Stimulated activated naive CD8-positive, alpha-beta T cell treated with anti-CD3 and anti-CD28 coated beads, Interleukin-15, amount 100 ng/mL, for 72 hours (primary cell): Measurements from ENCODE around the gene CNDP2.
"Not testable (repeated sequence)": the region's sequence is repeated elsewhere in the genome, so short reads cannot be mapped to it uniquely, and the experiment has no call there.

ENCODE experiments used
- ATAC-seq: fragments of 150-1000 bp; cut with Tn5 transposase; 2 replicates; pipeline ENCODE4 v1.10.0; 2021; ENCODE audit warnings: mild to moderate bottlenecking, moderate library complexity
- DNase-seq, 2 donors: peaks; one replicate each; pipeline ENCODE4 v3.0.0; 2021 to 2022
- H3K27ac Mint-ChIP-seq, 2 donors: one replicate each; pipeline ENCODE4 v1.8.0; 2022; ENCODE audit warnings: mild to moderate bottlenecking in 2 of 2, mixed read lengths in 2 of 2, moderate library complexity in 2 of 2
- H3K27me3 Mint-ChIP-seq: one replicate; pipeline ENCODE4 v1.8.0; 2022; ENCODE audit warnings: mixed read lengths
- H3K4me1 Mint-ChIP-seq: one replicate; pipeline ENCODE4 v1.8.0; 2022; ENCODE audit warnings: mild to moderate bottlenecking, mixed read lengths
- H3K4me3 Mint-ChIP-seq, 2 donors: one replicate each; pipeline ENCODE4 v1.8.0; 2022; ENCODE audit warnings: mild to moderate bottlenecking in 2 of 2, mixed read lengths in 2 of 2, moderate library complexity in 1 of 2
- H3K9me3 Mint-ChIP-seq, 2 donors: one replicate each; pipeline ENCODE4 v1.8.0; 2022; ENCODE audit warnings: mixed read lengths in 2 of 2

Gene CNDP2

DNA sequence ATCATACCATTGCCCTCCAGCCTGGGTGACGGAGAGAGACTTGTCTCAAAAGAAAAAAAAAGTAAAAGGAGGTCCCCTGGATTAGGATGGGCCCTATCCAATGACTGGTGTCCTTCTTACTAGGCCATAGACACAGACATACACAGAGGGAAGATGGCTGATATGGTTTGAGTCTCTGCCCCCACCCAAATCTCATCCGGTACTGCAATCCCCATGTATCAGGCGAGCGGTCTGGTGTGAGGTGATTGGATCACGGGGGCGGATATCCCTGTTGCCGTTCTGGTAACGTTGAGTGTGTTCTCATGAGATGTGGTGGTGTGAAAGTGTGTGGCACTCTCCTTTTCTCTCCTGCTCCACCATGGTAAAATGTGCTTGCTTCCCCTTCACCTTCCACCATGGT is 7.8 kb upstream of the CNDP2 start:
- ATAC-seq (no peak), DNase-seq (no peak)
- no peak overlapping the region for H3K4me3 Mint-ChIP-seq

DNA sequence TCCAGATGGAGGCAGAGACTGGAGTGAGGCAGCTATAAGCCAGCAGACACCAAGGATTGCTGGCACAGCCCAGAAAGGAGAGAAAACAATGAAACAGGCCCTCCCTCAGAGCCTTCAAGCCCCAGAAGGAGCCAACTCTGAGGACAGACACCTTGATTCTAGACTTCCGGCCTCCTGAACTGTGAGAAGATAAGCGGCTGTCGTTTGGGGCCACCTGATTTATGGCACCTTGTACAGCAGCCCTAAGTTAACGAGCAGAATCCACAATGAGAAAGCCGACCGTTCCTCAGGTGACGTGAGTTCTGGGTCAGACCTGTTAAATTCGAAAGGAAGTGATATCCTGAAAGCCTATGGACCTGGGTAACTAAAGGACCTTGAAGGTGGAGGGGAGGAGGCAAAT is 7.3 kb upstream of the CNDP2 start:
- ATAC-seq = no peak
- Mint-ChIP-seq H3K27me3 (no peaks in the 10 kb centered on the region), H3K27ac (no peak overlapping the region), H3K4me3 (no peak overlapping the region), H3K9me3 (no peaks in the 10 kb centered on the region), H3K4me1 (peaks cover 23% of the 10 kb centered on the region)
- DNase-seq = no peak

More for the DNA sequence above, 7.8 kb upstream of the CNDP2 start:
- Mint-ChIP-seq H3K27me3 (no peaks in the 10 kb centered on the region), H3K9me3 (no peaks in the 10 kb centered on the region), H3K27ac (no peak overlapping the region), H3K4me1 (peaks cover 18% of the 10 kb centered on the region)

DNA sequence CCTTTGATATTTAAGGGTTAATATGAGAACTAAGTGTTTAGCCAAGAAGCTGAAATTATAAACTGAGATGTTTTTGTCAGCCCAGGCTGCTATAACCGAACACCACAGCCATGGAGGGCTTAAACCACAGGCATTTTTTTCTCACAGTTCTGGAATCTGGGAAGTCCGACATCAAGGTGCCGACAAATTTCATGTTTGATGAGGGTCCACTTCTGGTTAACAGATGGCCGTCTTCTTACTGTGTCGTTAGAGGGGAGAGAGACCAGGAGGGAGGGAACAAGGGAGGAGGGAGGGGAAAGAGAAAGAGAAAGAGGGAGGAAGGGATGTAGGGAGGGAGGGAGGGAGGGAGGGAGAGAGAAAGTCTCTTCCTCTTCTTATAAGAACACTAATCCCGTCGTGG is 6.5 kb upstream of the CNDP2 start:
- ATAC-seq = no peak
- Mint-ChIP-seq H3K4me1 (peaks cover 20% of the 10 kb centered on the region), H3K9me3 (no peaks in the 10 kb centered on the region), H3K4me3 (no peak overlapping the region), H3K27ac (no peak overlapping the region), H3K27me3 (no peaks in the 10 kb centered on the region)
- DNase-seq = no peak

GRCh38 chr18:74492259-74492658 is 3.9 kb upstream of the CNDP2 start:
- no peak overlapping the region for H3K4me3 Mint-ChIP-seq
- no peaks in the 10 kb centered on the region for H3K9me3 Mint-ChIP-seq
- no peak for ATAC-seq

DNA sequence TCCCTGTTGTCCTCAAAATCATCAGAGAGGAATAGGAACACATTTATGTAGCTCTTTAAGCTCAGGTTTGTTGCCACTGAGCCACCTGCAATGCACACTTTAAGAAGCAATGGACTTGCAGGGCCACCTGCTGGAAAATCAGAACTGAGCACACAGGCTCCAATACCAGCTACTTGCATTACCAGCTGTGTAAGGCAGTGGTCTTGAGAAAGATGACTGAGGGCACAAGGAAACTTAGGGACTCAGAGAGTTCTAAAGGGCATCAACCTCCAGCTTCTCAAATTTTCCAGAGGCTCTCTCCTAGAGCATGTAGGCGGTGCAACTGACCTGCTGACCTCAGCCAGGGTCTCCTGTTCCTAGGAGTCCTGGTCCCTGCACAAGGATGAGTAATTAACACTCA is 2.5 kb upstream of the CNDP2 start:
- DNase-seq (peak; percentile 40 to 69), ATAC-seq (peak; percentile 52)
- Mint-ChIP-seq H3K27me3 (no peaks in the 10 kb centered on the region), H3K9me3 (no peaks in the 10 kb centered on the region), H3K4me3 (no peak overlapping the region), H3K27ac (no peak overlapping the region), H3K4me1 (peaks cover 26% of the 10 kb centered on the region)

More at GRCh38 chr18:74492259-74492658, 3.9 kb upstream of the CNDP2 start:
- Mint-ChIP-seq H3K4me1 (peaks cover 12% of the 10 kb centered on the region), H3K27ac (no peak overlapping the region), H3K27me3 (no peaks in the 10 kb centered on the region)
- DNase-seq = no peak

GRCh38 chr18:74494514-74494913 is 1.6 kb upstream of the CNDP2 start:
- Mint-ChIP-seq H3K4me3 (peak overlapping the region in 1 of 2 donors; percentile 61), H3K4me1 (peaks cover 34% of the 10 kb centered on the region), H3K27me3 (no peaks in the 10 kb centered on the region), H3K27ac (no peak overlapping the region), H3K9me3 (no peaks in the 10 kb centered on the region)
- ATAC-seq (no peak), DNase-seq (no peak)

DNA sequence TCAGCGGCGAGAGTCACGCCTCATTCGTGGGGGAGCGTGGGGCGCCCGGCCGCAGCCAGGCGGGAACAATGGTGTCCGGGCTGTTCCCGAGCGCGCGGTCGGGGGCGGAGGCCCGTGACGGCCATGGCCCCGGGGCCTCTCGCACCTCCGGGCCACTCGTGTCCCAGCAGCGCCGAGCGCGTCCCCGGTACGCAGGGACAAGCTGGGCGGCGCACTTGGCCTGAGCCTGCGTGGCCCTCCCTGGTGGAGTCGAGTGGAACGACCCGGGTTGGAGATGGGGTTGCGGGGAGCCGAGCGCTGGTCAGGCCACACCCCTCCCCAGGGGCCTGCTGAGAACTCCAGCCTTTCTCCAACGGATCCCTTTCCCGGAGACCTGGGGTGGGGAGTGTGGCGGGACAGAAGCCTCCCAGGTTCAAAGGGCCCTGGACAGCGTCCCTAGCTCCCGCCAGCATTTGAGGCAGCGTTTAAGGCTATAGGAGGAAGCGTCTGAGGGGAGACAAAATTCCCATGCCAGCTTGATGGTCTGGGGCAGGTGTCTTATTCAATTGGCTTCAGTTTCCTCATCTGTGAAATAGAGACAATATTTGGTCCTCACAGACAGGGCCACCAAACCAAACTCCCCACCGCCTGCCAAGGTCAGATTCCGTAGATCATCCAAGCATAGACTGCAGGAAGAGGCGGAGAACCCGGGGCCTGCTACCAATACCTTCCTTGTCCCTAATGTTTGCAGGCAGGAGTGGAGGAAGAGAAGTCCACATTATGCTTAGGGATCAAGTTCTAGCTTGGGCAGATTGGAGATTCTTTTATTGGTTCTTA is 553 bp downstream of the CNDP2 start:
- Mint-ChIP-seq H3K27ac (peak overlapping the region; percentile 90 to 92), H3K9me3 (no peaks in the 10 kb centered on the region), H3K27me3 (no peaks in the 10 kb centered on the region), H3K4me3 (peak overlapping the region; percentile 87 to 90), H3K4me1 (peaks cover 50% of the 10 kb centered on the region)
- ATAC-seq (peak; percentile 45), DNase-seq (peak; percentile 50 to 67)

GRCh38 chr18:74497324-74497676 is 1.1 kb downstream of the CNDP2 start:
- no peaks in the 10 kb centered on the region for H3K27me3 Mint-ChIP-seq
- H3K27ac Mint-ChIP-seq = peak overlapping the region; percentile 90 to 92
- ATAC-seq = no peak
- H3K4me1 Mint-ChIP-seq = peaks cover 50% of the 10 kb centered on the region
- peak overlapping the region; percentile 87 to 90 for H3K4me3 Mint-ChIP-seq
- no peaks in the 10 kb centered on the region for H3K9me3 Mint-ChIP-seq
- no peak for DNase-seq

- H3K4me1 Mint-ChIP-seq = peaks cover 50% of the 10 kb centered on the region
- no peaks in the 10 kb centered on the region for H3K27me3 Mint-ChIP-seq
- peak overlapping the region; percentile 87 to 90 for H3K4me3 Mint-ChIP-seq
- no peak for DNase-seq
- peak overlapping the region in 1 of 2 donors; percentile 92 for H3K27ac Mint-ChIP-seq
- no peak for ATAC-seq
- no peaks in the 10 kb centered on the region for H3K9me3 Mint-ChIP-seq
Observed at GRCh38 chr18:74497778-74498177, 1.6 kb downstream of the CNDP2 start.

DNA sequence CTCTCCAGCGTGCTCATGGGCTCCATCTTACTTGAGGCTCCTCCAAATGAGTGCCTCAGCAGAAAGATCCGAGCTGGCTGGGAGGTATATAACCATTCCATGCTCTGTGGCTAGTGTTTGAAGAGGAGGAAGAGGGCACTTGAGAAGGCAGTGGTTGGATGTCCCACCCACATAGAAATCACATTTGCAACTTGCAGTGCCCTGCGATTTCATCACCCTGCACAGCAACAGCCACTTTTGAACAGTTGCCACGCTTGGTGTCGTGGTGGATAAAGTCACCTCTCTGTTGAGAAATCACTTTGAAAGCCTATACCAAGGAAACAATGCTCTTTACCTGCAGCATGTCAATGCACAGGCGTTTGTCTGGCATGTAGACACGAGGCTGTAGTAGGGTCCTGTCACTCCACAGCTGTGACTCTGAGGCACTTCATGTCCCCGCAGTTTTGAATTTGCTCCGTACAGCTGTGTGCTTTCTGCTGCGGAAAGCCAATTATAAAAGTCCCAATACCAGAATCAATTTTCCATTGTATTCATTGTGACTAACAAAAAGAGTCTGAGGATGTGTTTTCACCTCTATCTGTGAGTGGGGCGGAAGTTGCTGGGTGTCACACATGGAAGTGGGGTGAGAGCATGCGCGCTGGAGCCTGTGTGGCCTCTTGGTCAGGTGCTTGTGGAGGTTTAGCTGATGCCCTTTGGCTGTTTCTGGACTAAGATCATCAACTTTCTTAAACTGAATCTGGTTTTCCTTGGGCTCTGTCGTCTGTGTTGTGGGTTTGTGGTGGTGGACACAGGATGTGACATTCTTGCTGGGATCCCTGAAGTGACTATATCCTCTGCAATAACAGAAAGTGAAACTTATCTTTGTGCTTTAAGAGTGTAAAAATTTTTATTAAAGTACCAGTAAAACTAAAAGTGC is 2.8 kb downstream of the CNDP2 start:
- DNase-seq = peak; percentile 64 to 88
- peaks cover 45% of the 10 kb centered on the region for H3K4me1 Mint-ChIP-seq
- H3K27me3 Mint-ChIP-seq = no peaks in the 10 kb centered on the region
- peak overlapping the region; percentile 87 to 90 for H3K4me3 Mint-ChIP-seq
- no peaks in the 10 kb centered on the region for H3K9me3 Mint-ChIP-seq
- H3K27ac Mint-ChIP-seq = peak overlapping the region; percentile 98 to 99
- ATAC-seq = peak; percentile 76

- H3K27me3 Mint-ChIP-seq = no peaks in the 10 kb centered on the region
- peak overlapping the region; percentile 98 to 99 for H3K27ac Mint-ChIP-seq
- ATAC-seq = peak; percentile 51
- DNase-seq = peak in 1 of 2 donors; percentile 71
- peak overlapping the region; percentile 87 to 90 for H3K4me3 Mint-ChIP-seq
- H3K9me3 Mint-ChIP-seq = no peaks in the 10 kb centered on the region
- peaks cover 45% of the 10 kb centered on the region for H3K4me1 Mint-ChIP-seq
Observed at GRCh38 chr18:74499633-74500032, 3.5 kb downstream of the CNDP2 start.

DNA sequence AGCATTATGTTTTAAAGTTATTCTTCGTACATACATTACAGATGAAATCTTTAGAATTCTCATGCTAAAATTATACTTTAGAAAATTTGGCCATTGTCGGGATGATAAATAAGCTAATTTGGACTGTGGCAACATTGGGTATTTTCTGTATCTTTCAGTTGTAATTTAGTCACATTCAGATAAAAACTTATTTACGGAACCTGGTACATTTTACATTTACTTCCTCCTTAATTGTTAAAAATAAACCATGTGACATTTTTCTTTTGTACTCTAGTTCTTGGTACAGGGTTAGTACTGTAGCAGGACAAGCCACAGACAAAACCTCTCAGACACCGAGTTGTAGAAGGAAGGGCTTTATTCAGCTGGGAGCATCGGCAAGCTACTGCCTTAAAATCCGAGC is 4.2 kb downstream of the CNDP2 start:
- Mint-ChIP-seq H3K27ac (peak overlapping the region; percentile 71 to 87), H3K27me3 (no peaks in the 10 kb centered on the region), H3K4me1 (peaks cover 45% of the 10 kb centered on the region), H3K9me3 (no peaks in the 10 kb centered on the region), H3K4me3 (peak overlapping the region; percentile 59 to 70)
- DNase-seq (no peak), ATAC-seq (no peak)

- H3K4me1 Mint-ChIP-seq = peaks cover 45% of the 10 kb centered on the region
- not testable (repeated sequence) for H3K9me3 Mint-ChIP-seq, DNase-seq, ATAC-seq, H3K27me3 Mint-ChIP-seq
- H3K27ac Mint-ChIP-seq = peak overlapping the region; percentile 71 to 87
- peak overlapping the region; percentile 59 to 70 for H3K4me3 Mint-ChIP-seq
Observed at GRCh38 chr18:74500774-74501173, 4.6 kb downstream of the CNDP2 start.

- Mint-ChIP-seq H3K27me3 (no peaks in the 10 kb centered on the region), H3K4me3 (no peak overlapping the region), H3K4me1 (peaks cover 45% of the 10 kb centered on the region), H3K27ac (no peak overlapping the region), H3K9me3 (no peaks in the 10 kb centered on the region)
- DNase-seq (no peak), ATAC-seq (no peak)
Observed at GRCh38 chr18:74501386-74501785, 5.2 kb downstream of the CNDP2 start.

- H3K4me3 Mint-ChIP-seq = no peak overlapping the region
- no peak for DNase-seq
- ATAC-seq = no peak
- H3K27ac Mint-ChIP-seq = no peak overlapping the region
- H3K4me1 Mint-ChIP-seq = peaks cover 42% of the 10 kb centered on the region
- H3K9me3 Mint-ChIP-seq = no peaks in the 10 kb centered on the region
- no peaks in the 10 kb centered on the region for H3K27me3 Mint-ChIP-seq
Observed at GRCh38 chr18:74503137-74503536, 7.0 kb downstream of the CNDP2 start.

- Mint-ChIP-seq H3K9me3 (no peaks in the 10 kb centered on the region), H3K27ac (no peak overlapping the region), H3K4me3 (no peak overlapping the region), H3K27me3 (no peaks in the 10 kb centered on the region), H3K4me1 (peaks cover 20% of the 10 kb centered on the region)
- DNase-seq (no peak), ATAC-seq (no peak)
Observed at GRCh38 chr18:74505776-74506175, 9.6 kb downstream of the CNDP2 start.
